CD4-positive, alpha-beta T cell treated with Interleukin-6 for 4 hours (primary cell): ENCODE results near the gene DPP4.
A peak's percentile ranks its signal among the peaks of the same experiment; 100 is the strongest.

Experiments used
- DNase-seq: peaks from one replicate; pipeline ENCODE4 v3.0.0-alpha.2; 2020; ENCODE audit warnings: mixed read lengths

Gene DPP4

DNA sequence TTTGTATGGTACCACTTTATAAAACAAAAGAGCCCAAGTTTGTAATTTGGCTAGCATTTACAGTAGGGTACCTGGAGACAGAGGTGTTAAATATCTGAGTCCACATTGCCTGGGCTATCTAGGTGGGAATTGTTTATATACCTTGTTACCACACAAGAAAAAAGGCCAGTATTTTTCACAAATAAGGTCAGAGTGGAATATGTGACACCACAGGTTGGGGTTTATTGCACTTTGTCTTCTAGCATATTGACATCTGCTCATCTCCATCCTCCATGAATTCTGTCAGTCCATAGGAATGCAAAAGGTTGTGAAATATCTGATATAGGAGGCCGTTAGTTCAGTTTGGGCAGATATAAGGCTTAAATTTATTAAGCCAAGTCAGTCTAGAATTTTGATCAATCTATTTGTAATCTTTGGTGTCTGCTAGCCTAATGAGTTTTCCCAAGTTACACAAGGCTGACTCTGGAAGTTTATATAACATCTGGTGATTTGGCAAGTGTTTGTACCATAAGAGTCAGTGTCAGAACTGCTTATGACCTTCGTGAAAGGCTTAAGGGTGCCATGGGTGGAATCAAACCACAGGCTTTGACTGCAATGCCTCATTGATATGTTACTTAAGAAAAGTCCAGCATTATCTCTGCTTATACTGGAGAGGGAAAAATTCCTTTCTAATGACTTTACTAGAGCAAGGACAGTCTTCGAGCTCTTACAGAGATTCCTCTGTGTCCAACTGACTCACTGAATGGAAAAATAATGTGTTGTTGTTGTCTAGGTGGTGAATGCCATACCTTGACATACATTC is 11.3 kb upstream of the DPP4 start:
- no peak for DNase-seq

DNA sequence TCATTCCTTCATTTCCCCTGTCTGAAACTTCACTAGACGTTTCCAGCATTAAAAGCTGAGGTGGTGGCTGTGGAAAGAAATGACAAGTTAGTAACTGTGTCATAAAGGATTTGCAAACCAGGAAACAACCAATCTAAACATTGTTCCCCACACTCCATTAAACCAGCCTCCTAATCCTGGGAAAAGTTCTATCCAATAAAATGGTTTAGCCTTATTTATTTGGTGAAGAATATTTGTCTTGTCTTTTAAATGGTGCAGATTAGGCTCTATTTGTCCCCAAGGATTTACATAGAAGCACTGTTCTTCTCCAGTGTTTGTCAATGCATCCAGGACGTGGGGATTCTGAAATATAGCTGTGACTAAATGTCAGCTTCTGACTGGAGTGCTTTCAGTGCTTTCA is 10.5 kb upstream of the DPP4 start:
- no peak for DNase-seq

DNA sequence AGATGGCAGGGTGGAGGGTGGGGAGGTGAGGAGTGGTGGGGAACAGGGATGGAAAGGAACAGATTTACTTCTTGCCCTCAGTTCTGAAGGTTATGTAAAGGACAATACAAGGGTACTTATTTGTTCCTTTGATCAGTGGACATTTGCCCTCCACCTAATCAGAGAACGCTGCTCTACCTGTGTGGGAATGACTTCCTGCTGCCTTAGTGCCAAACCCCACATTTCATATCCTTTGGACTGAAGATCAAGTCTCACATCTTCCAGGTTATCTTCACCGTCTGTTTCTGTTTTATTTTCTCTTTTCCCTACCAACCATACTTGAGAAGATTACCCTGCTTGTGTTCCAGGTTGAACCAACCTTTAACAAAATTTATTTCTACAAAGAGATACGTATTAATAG is 8.7 kb upstream of the DPP4 start:
- no peak for DNase-seq

DNA sequence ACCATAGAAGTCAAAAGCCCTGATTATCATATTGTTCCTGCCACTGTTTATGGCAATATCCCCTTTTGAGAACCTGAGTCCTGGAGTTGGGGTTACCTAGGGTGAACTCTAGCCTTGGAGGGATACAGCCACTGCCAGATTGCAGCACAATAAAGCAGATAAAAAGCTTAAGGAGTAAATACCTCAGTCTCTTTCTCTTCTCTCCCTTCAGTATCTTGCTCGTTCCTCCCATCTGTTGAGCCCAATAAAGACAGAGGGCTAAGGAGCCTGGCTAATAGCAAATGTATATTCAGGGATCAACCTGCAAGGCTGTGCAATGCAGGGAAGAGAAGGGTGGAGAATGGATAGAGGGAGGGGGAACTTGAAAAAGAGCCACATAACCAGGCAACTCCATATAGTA is 8.0 kb upstream of the DPP4 start:
- no peak for DNase-seq

DNA sequence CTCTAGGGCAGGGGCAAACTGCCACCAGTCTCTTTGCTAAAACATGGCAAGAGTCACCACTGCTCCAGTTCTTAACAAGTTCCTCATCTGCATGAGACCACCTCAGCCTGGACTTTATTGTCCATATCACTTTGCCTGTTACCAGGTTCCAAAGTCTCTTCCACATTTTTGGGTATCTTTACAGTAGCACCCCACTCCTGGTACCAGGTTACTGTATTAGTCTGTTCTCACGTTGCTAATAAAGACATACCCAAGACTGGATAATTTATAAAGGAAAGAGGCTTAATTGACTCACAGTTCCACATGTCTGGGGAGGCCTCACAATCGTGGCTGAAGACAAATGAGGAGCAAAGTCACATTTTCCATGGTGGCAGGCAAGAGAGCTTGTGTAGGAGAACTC is 5.5 kb upstream of the DPP4 start:
- DNase-seq, result no peak

DNA sequence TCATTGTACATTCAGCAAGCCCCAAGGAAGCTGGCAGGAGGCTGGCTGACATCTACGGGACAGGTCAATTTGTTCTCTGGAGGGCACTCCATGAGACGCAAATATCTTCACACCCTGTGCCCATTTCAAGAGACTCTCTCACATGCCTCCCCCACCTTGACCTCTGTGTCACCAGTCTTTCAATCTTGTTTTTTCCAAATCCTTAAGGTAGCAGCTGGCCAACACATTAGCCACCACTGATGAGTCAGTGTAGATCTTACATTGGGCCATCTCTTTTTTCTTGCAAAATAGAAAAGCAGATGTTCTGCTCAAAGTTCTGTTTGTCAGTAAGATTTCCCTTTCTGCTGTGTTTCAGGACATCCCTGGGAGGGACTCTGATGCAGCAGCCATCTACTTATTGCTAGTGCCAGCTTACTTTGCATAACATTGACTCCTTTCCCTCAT is 1.7 kb upstream of the DPP4 start:
- DNase-seq, result no peak

DNA sequence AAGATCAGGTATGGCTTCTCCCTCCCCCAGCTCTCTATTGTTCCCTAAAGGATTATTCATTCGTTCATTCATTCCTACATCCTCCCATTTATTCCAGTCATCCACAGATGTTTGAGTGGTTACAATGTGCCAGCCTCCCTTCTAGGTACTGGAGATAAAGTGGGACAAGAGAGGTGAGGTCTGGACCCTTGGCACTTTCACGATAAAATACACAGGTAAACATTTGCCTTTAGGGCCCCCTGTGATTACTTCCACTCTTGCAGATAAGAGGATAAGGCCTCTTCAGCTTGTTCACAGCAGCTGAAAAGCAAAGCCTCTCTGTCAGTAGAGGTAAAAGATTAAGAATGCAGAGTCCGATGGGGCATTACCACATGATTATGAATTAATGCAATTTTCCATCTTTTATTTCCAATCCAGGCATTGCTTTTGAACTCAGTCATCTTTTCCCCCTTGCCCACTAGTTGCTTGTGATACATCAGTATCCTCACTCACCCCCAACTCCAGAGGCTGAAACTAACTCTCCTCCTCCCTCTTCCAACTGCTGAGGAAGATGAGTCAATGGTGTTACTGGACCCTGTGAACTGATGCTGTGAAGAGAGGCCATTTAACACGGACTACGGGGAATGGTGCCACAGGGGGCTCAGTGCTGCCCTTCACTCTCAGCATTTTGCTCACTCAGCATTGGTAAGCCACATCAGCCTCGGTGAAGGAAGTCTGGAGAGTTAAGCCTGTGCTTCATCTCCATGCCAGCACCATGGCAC is 1.1 kb upstream of the DPP4 start:
- no peak for DNase-seq

DNA sequence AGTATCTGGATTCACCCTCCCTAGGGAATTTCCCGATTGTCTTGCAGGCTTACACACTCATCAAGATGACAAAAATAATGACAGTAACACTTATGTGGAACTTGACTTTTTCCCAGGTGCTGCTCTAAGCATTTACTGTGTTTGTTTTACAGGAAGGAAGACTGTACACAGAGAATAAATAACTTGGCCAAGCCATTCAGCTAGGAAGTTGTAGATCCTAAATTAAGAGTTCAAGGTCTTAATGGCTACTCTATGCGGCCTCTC is 549 bp upstream of the DPP4 start:
- no peak for DNase-seq

DNA sequence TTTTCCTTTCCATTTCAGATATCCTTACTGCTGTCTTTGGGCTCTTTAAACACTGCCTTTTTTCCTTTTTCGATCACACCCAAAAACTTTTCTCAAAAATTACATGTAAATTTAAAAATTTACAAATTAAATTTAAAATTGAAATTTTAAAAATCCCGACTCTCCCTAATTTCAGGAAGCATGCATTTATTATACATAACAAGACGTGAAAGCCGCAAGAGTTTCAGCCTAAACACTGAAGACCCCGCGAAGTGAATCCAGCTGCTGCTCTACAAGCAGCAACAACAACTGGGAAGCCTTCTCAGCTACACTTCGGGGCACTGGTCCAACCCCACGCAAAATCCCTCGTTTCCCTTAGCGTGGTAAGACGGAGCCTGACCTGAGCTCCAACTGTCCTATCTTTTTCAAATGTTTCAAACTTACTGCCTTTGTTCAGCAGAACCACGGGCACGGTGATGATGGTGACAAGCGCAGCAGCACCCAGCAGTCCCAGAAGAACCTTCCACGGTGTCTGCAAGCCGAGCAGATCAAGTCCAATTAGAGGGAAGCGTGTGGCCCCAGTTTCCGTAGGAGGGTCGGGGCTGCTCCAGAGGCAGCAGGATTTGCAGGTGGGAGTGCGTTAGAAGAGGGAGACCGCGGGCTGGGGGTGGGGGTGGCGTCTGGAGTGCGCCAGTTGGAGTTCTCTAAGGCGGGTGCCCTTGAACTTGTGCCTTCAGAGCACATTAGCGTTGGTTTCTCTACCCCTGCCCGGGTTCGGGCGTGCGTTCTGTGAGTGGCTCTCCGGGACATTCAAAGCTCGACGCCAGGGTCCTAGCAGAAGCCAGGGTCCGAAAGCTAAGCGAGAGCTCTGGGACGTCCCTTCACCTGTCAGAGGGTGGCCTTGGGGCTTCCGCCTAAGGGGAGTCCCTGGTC is 783 bp downstream of the DPP4 start:
- peak; percentile 48 for DNase-seq

DNA sequence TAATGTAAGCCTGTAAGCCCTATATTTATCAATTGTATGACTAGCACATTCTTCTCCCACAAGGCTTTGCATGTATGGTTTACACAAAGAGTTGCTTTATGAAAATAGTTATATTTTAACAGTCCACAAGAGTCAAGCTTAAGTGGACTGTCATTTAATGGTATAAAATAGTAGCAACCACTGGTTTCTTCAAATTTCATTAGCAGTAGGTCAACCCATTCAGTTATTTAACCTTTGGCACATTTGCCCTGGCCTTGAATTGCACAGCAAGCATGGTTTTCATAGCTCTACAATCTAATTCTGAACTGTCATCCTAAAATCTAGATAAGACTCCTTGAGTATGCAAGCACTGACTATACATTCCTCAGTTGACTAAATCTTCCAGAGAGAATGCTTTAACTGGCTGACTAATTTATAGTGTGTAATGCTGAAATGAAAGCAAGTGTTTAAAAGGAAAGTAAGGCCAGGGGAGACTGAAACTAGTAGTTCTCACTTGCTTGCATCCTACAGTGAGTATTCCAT is 1.8 kb downstream of the DPP4 start:
- DNase-seq, result no peak

DNA sequence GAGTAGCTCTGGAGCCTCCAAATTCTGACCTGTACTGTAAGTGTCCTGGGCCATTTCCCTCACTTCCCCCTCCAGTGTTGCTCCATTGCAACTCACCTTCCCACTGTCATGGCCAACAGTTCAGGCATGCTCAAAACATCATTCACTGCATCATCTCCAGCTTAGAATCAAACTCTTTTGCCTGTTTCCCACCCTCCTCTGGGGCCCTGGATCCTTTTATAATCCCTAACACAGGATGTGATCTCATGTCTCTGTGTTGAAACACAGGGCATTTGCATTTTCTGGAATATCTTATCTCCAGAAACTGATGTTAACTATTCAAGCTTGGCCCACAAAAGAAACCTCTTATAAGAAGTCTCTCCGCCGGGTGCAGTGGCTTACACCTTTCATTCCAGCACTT is 3.0 kb downstream of the DPP4 start:
- DNase-seq, result no peak

DNA sequence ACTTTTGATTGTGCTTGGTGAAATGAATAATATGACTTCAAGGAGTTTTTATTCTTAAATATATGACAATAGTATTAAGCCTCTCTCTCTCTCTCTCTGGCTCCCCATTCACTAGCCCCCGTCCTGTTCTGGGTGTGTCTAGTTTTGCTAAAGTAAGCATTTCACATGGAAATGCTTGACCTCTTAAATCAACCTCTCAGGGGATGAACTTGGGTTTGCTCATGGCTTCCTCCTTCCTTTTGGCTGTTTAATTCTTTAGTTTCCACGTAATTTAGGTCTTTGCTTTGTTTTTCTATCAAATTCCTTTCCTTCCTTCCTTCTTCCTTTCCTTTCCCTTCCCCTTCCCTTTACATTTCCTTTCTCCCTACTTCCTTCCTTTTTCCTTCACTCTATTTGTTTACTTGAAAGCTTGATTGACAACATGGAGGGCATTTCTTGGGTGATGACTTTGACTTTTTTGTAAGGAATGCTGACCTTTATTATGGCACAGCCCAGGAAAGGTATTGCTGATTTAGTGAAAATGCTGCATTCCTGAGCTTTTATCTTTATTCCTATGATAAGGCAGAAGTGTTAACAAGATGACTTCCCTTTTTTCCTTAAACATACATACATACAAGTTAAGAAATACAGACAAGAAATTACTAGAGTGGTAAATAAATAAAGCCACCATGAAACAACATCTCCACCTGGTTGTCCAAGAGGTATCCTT is 3.6 kb downstream of the DPP4 start:
- DNase-seq, result no peak

DNA sequence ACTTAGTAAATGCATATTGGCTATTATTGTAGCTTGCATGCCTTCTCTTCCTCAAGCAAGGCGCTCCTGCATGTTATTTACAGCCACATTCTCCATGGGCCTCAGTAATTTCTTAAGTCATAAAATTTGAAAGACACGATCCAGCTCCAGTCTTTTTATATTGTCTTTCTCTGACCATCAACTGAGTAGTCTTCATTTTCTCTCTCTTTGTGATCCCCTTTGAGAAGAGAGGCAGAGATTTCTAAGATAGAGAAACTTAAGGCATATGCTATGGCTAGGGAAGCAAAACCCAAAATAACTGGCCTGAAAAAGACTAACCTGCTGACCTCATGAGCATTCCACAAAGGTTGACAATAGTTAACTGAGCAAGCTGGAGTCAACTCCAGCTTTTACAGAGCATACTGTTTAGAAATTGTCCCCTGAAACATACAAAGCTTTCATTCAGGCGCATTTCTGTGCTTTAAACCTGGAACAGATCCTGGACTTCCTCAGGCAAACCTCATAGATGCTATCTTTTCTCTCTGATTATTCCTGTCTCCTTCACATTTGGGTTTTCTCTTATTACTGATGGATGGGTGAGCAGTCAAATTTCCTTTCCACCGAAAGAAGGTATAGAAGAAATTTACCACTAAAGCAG is 4.6 kb downstream of the DPP4 start:
- DNase-seq, result no peak

DNA sequence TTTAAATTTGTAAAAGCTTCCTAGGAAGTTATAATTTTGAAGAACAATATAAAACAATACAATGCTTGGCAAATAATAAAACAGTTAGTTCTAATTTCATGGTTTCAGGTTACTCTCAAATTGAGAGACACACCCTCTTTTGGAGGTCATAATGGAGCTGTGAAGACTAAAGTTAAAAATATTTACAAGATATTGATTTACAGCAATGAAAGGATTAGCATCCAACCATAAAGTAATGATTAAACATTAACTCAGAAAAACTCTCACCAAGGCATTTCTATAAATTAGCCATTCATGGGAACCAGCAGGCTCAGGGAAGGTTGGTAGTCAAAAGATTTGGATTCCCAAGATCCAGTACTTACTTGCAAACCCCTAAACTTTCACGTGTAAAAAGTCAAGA is 6.4 kb downstream of the DPP4 start:
- DNase-seq, result no peak

DNA sequence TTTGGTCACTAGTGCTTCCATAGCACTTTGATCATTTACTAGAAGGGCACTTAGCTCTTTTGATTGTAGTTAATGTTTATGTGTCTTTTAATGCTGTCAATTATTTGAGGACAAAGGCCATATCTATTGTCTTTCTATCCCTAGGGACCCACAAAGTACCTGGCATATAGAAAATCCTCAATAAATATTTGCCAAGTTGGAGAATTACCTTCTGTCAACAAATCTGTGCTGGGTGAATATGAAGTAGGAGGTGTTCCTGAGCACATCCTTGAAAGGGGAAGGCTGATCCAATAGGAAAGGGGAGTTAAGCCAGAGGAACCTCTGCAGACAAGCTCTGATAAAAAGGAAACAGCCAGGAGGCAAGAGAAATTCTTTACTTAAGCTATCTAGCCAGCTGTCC is 8.2 kb downstream of the DPP4 start:
- DNase-seq, result no peak

DNA sequence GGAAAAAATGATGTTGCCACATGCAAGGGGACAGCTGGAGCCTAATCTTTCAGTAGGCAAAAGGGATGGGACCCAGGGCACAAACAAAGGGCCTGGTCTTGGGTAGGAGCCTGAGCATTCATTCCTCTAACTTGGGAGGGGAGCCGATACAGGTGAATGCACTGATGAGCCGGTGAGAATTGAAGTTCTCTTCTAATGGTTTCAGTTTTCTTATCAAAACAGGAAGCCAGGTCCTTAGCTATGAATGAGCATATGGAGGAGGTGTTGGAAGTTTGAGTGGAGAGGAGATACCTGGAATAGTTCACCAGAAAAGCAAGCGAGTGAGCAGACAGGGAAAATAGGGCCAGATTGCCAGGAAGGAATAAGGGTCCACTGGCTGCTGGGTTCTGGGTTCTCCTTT is 10.1 kb downstream of the DPP4 start:
- DNase-seq, result peak; percentile 23

DNA sequence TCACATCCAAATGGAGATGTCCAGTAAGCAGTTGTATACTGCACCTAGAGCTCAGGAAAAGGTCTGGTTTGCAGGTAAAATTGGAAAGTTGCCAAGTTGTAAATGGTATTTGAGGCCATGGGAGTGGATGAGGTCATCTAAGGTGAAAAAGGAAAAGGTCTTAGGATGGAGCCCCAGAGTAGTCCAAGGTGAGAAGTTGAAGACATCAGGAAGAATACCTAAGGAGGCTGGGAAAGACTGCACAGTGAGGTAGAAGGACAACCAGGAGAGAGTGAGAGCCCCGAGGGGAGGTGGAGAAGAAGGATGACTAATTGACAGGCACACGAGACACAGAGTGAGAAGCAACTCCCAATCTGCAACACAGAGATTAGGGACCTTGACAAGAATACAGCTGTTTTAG is 10.7 kb downstream of the DPP4 start:
- DNase-seq, result peak; percentile 12

DNA sequence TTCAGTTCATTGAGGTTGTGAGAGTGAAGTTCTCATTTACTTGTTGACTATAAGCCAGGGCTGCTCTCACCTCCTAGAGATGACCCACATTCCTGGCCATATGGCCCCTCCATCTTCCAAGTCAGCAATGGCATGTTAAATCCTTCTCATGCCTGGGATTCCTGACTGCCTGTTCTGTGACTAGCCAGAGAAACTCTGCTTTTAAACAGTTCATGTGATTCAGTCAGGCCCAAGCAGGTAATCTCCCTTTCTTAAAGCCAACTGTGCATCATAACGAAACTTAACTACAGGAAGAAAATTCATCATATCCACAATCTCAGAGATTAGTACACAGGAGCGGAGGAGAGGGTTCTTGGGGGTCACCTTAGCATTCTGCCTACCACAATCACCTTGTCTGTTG is 11.5 kb downstream of the DPP4 start:
- no peak for DNase-seq

DNA sequence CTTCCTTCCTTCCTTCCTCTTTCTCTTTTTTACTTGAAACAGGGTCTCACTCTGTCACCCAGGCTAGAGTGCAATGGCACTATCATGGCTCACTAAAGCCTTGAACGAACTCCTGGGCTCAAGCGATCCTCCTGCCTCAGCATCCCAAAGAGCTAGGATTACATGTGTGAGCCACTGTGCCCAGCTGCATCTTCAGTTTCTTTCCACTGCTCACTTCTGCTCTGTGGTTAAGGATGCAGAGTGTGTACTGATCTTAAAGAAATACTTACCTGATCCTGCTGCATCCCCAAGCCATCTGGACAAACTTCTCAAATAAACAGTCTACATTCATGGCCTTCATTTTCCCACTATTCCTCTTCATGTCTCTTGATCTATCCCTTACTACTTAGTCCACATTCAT is 13.0 kb downstream of the DPP4 start:
- no peak for DNase-seq

DNA sequence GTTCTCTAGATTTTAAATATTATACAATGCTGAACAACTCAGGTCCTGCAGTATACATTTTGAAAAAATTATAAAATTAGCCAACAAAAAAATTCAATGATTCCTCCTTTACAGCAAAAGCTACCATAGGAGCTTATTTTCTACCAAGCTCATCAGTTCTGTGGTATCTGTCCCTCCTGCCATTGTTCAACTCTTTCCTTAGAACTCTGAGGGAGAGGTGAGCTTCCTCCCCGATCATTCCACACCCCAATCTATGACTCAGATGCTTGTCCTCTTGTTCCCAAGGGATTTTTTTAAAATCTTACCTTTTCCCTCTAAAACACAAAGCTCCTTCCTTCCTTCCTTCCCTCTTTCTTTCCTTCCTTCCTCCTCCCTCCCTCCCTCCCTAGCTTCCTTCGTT is 13.5 kb downstream of the DPP4 start:
- no peak for DNase-seq

DNA sequence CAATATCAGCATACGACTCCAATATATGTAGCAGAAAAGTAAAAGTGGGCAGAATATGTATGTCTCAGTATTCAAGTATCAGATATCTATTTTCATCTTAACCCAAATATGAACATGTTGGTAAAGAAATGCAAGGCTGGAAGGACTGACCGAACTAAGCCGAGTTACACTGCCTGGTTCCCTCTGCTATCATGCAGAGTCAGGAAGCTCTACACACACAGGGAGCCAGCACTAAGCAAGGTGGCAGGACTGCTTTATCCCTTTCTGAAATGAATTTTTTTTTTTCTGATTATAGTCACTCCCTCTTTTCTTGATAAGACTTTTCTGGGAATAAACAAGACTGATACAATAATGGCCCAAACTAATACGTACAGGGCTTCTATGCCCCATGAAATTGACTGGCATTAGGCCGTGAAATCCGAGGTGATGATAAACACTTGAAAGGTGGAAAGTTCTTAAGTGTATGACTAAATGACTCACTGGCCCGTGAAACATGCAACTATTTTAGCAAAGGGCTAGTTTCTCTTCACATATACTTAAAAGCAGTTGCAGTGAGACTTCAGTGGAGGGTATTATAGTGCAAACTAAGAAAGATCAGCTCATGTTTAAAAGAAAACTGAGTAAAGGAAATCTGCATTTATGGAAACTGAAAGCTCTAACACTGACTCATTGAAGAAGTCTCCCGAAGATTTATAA is 14.9 kb downstream of the DPP4 start:
- DNase-seq, result peak; percentile 35

DNA sequence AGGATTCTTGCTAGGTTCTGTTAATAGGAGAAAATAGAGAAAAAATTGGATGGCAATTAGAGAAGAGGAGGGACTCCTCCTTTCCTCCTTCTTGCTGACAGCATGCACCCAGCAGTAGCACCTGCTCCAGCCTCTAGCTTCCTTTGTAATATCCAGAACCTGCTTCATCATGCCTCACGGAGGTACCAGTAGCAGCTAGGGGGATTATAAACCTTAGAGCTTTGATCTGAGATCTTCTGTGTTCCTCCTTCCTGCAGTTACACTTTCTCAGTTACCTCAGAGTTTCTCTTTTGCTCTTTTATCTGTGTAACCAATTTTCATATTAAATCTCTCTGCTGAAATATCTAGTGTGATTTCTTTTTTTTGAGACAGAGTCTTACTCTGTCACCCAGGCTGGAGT is 16.6 kb downstream of the DPP4 start:
- peak; percentile 23 for DNase-seq
